ENCODE data around the gene LAMP1. TPM values are rescaled to one million over a fixed set of nuclear protein-coding genes. Genes with fewer than 3 reads are reported as not detected.
A peak's percentile ranks its signal among the peaks of the same experiment; 100 is the strongest.

LAMP1 gene
- total RNA-seq, 4 donors from 2014 or later = 85.6 to 144 (median 93.4) TPM

- peak overlapping the region; percentile 57 to 99 for H3K4me3 ChIP-seq
- TF ChIP-seq, protein P1, sequence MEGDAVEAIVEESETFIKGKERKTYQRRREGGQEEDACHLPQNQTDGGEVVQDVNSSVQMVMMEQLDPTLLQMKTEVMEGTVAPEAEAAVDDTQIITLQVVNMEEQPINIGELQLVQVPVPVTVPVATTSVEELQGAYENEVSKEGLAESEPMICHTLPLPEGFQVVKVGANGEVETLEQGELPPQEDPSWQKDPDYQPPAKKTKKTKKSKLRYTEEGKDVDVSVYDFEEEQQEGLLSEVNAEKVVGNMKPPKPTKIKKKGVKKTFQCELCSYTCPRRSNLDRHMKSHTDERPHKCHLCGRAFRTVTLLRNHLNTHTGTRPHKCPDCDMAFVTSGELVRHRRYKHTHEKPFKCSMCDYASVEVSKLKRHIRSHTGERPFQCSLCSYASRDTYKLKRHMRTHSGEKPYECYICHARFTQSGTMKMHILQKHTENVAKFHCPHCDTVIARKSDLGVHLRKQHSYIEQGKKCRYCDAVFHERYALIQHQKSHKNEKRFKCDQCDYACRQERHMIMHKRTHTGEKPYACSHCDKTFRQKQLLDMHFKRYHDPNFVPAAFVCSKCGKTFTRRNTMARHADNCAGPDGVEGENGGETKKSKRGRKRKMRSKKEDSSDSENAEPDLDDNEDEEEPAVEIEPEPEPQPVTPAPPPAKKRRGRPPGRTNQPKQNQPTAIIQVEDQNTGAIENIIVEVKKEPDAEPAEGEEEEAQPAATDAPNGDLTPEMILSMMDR (IDR thresholded peaks at IDR 0.05) = no peak
- no peak for TF ChIP-seq POLR2A (IDR thresholded peaks at IDR 0.05)
- H3K27ac ChIP-seq = peak overlapping the region; percentile 79 to 87
- DNase-seq = no peak
- no peaks in the 10 kb centered on the region for H3K4me1 ChIP-seq
- no peaks in the 10 kb centered on the region for H3K36me3 ChIP-seq
- intact Hi-C loops (cut with DNase I; ENCODE audit: low total_unique reads) = no loop called here
- H3K27me3 ChIP-seq = no peaks in the 10 kb centered on the region
- no peaks in the 10 kb centered on the region for H3K9me3 ChIP-seq
These were observed 1.3 kb downstream of the LAMP1 start for GRCh38 chr13:113298043-113298945.

- DNase-seq = no peak
- TF ChIP-seq, protein P1 (IDR thresholded peaks at IDR 0.05) = no peak
- no peak overlapping the region for H3K27ac ChIP-seq
- no peaks in the 10 kb centered on the region for H3K9me3 ChIP-seq
- H3K4me1 ChIP-seq = no peaks in the 10 kb centered on the region
- no peaks in the 10 kb centered on the region for H3K36me3 ChIP-seq
- intact Hi-C loops (cut with DNase I; ENCODE audit: low total_unique reads) = no loop called here
- H3K27me3 ChIP-seq = no peaks in the 10 kb centered on the region
- H3K4me3 ChIP-seq = no peak overlapping the region
These were observed 2.9 kb downstream of the LAMP1 start for GRCh38 chr13:113299951-113300350.

DNA sequence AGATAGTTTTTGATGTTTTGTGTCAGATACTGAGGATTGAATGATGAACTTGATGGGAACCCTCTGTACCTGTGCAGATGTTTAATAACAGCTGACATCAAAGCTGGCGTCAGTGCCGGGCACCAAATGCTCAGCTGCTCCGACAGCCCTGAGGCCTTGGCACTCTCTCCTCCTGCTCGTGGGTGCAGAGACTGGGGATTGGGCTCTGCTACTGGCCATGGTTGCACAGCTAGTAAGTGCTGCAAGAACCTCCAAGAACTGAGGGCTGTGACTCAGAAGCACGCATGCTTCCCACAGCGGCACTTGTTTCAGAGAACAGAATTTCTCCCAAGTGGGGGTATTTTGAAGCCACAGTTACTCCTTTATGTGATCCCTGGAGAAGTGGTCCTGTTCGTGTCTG lies 5.9 kb downstream of the LAMP1 start:
- no peak for DNase-seq
- intact Hi-C loops (cut with DNase I; ENCODE audit: low total_unique reads) = no loop called here
- Histone ChIP-seq H3K36me3 (no peaks in the 10 kb centered on the region), H3K27ac (no peak overlapping the region), H3K4me1 (no peaks in the 10 kb centered on the region), H3K27me3 (no peaks in the 10 kb centered on the region), H3K9me3 (no peaks in the 10 kb centered on the region), H3K4me3 (no peak overlapping the region)
- no peak for TF ChIP-seq POLR2A (IDR thresholded peaks at IDR 0.05)
- TF ChIP-seq, protein P1 (IDR thresholded peaks at IDR 0.05) = no peak

GRCh38 chr13:113304121-113304520 lies 7.1 kb downstream of the LAMP1 start:
- TF ChIP-seq POLR2A (IDR thresholded peaks at IDR 0.05) = no peak
- TF ChIP-seq, protein P1 (IDR thresholded peaks at IDR 0.05) = no peak
- H3K27me3 ChIP-seq = no peaks in the 10 kb centered on the region
- H3K4me1 ChIP-seq = no peaks in the 10 kb centered on the region
- DNase-seq = no peak
- no peak overlapping the region for H3K27ac ChIP-seq
- intact Hi-C loops (cut with DNase I; ENCODE audit: low total_unique reads) = no loop called here
- H3K9me3 ChIP-seq = no peaks in the 10 kb centered on the region
- H3K36me3 ChIP-seq = no peaks in the 10 kb centered on the region
- H3K4me3 ChIP-seq = no peak overlapping the region

GRCh38 chr13:113305208-113305607 lies 8.2 kb downstream of the LAMP1 start:
- no peak overlapping the region for H3K4me3 ChIP-seq
- H3K27ac ChIP-seq = no peak overlapping the region
- intact Hi-C loops (cut with DNase I; ENCODE audit: low total_unique reads) = no loop called here
- H3K36me3 ChIP-seq = no peaks in the 10 kb centered on the region
- DNase-seq = no peak
- H3K4me1 ChIP-seq = no peaks in the 10 kb centered on the region
- TF ChIP-seq POLR2A (IDR thresholded peaks at IDR 0.05) = no peak
- TF ChIP-seq, protein P1 (IDR thresholded peaks at IDR 0.05) = no peak
- no peaks in the 10 kb centered on the region for H3K9me3 ChIP-seq
- H3K27me3 ChIP-seq = no peaks in the 10 kb centered on the region
